Hypothalamus (tissue), 51 donors: ENCODE results near the gene ALDH16A1.
A peak's percentile ranks its signal among the peaks of the same experiment; 100 is the strongest.

Experiments
- DNase-seq, 51 donors: peaks; one replicate each; lab custom pipeline; 2025; lab: John Stamatoyannopoulos, UW

The ALDH16A1 gene

GRCh38 chr19:49486232-49486631 lies 33.2 kb downstream of the ALDH16A1 start:
- DNase-seq = no peak

GRCh38 chr19:49486710-49487276 lies 33.8 kb downstream of the ALDH16A1 start:
- DNase-seq = no peak

- peak; percentile 90 to 100 (median 98) for DNase-seq
Measured at GRCh38 chr19:49487277-49488045, 34.4 kb downstream of the ALDH16A1 start, which contains the start of gene RPL13A. TSS of gene RPL13A (plus strand) at chr19:49487608. CDS start at chr19:49487630, 22 bp downstream.

GRCh38 chr19:49488046-49488862 lies 35.2 kb downstream of the ALDH16A1 start:
- DNase-seq = peak in 2 of 51 donors; percentile 3

- no peak for DNase-seq
Measured at GRCh38 chr19:49488863-49489537, 36.0 kb downstream of the ALDH16A1 start.

GRCh38 chr19:49489601-49490167 lies 36.7 kb downstream of the ALDH16A1 start:
- no peak for DNase-seq

GRCh38 chr19:49490287-49491029 lies 37.4 kb downstream of the ALDH16A1 start:
- DNase-seq = no peak

GRCh38 chr19:49491030-49491803 lies 38.2 kb downstream of the ALDH16A1 start:
- no peak for DNase-seq

GRCh38 chr19:49491804-49492572 lies 39.0 kb downstream of the ALDH16A1 start:
- no peak for DNase-seq

GRCh38 chr19:49492573-49493405 lies 39.8 kb downstream of the ALDH16A1 start:
- DNase-seq = no peak

GRCh38 chr19:49496574-49497008 lies 43.6 kb downstream of the ALDH16A1 start:
- DNase-seq = no peak

GRCh38 chr19:49497047-49497788 lies 44.2 kb downstream of the ALDH16A1 start:
- DNase-seq = peak in 18 of 51 donors; percentile 6 to 57 (median 18)

GRCh38 chr19:49497789-49498103 lies 44.7 kb downstream of the ALDH16A1 start:
- no peak for DNase-seq

- no peak for DNase-seq
Measured at GRCh38 chr19:49498475-49498874, 45.5 kb downstream of the ALDH16A1 start.

GRCh38 chr19:49499030-49499670 lies 46.1 kb downstream of the ALDH16A1 start:
- DNase-seq = no peak
